HL-60/S4 treated with phorbol 12-myristate 13-acetate at 8.2 ng/mL for 4 days and 3 days (cell line): ENCODE measurements around the gene ZNF474.

Experiments used
- in situ Hi-C: fragments of 300-500 bp; cut with MboI; formaldehyde crosslinking; loops from 2 replicates; pipeline ENCODE4 v1.15.0; 2022; ENCODE audit warnings: low sequenced_read_pairs

Gene ZNF474

DNA sequence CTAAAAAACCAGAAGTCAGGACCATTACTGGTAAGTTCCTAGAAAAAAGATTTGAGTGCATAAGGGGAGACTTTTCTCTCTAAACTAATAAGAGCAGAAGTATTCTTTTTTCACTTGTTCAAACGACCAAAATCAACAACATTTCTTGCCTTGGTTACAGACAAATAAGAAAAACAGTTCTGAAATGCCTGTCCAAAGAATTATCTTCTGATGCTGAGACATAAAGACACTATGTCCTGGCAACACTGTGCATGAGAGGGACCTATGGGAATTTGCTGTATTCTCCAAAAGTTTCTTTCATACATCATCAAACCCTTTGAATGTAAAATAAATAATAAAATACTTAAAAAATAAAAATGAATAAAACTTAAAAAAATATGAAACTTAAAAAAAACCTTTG is 50.4 kb downstream of the ZNF474 start:
- in situ Hi-C loops, result no loop called here

DNA sequence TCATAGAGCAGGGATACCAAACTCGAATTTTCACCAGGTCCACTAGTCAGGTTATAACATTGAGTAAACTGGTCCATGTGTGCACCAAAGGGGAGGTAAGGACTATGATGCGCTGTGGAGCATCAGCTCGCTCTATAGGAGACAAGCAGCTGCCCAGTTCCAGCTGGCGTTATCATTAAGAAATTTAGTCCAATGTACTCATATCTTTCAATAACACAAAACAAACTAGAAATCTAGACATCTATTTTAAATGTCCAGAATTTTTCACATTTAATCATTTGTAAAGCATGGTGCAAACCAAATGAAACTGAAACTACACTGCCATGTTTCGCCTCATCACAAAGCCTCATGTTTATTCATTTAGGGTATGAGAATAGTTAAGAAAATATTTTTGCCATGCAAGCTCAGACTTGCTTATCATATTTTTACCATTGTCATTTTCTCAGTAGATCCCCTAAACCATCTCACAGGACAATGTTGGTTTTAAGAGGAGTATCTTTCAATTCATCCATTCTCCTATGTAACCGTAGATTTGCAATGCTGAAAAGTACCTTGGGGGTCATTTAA is 50.9 kb downstream of the ZNF474 start:
- in situ Hi-C loops, result no loop called here

DNA sequence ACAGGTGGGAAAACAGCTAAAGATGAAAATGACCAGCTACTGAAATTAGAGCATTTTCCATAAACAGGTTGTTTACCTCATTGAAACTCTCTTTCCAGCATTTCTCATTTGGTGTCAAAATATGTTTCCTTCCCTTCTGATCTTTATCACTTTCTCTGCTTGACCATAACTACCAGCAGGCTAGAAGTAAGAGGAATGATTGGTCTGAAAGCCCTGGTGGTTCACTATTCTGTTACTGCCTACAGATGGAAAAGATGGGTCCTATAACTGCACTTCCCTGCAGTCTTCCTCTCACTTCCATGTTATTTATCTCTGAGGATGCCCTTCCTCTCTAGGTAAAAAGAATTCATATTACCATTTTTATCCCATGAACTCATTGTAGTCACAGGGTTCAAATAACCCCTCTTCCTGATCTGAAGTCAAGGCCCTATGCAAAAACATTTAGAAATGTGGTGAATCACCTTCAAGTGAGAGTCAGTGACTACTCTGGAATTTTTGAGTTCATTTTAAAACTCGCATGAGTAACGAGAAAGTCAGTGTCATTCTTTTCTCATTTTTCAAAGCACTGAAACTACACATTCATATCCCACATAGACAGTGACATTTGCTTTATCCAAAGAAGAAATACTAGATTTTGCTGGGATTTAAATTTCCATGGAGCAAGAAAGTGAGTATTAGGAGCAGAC is 51.7 kb downstream of the ZNF474 start:
- in situ Hi-C loops, result no loop called here

DNA sequence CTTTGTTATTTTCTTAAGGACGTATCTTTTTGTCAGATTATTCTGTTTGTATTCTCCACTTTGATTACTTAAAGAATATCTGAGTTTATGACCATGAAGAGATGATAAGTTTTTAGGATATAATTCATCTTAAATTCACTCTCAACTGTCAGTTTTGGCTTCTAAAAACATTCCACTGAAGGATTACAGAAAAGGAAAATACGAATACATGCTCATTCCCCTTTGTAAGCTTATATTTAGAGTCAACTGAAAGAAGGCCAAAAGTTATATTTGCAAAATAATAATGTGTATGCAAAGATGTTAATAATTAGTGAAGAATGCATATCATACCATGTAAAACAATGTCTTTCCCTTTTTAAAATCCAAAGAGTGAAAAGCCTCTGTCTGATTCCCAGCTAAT is 52.5 kb downstream of the ZNF474 start:
- in situ Hi-C loops, result no loop called here

DNA sequence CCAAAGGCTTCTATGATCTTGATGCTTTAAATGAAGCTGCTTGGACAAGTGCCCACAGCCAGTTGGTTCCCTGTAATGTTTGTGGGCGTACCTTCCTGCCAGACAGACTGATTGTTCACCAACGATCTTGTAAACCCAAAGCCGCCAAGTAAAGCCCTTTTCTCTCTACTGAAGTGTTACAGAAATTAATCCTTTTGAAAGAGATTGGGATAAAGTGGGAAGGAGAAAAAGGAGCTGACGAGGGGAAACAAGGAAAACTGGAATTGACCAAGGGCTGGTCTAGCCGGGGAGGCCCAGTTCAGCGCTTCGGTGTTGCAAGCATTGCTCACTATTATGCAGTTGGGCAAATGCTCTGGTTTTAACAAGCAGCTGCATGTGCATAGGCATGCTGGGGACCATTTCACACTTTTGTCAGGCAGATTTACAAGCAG is 53.2 kb downstream of the ZNF474 start:
- in situ Hi-C loops, result no loop called here

DNA sequence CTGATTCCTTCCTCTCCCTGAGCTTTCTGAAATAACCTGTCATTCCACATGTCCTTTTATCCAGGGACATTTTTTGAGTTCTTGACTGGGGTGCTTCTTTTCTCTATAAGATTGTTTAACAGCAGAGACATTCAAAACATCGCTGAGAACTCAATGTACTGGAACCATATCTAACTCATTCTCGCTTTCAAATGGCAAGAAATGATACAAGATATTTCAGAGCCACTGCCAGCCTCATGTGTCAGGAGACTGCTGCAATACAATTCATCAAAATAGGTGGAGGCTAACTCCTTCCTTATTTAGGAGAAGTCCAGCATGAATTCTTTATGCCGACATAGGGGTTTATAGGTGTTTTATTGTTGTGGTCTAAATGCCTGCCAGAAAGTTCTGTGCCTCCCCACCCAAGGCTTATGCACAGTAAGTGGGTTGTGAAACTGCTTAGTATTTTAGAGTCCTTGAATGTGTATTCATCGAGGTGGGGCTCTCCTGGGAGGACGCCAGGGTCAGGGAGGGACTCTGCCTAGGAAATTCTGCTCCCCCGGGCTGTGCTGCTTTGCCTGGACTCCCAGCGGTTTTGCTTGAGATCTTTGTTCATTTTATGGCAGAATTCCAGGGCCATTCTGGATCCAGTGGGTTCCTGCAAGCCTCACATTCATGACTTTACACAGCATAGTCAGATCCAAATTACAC is 53.9 kb downstream of the ZNF474 start:
- in situ Hi-C loops, result no loop called here

DNA sequence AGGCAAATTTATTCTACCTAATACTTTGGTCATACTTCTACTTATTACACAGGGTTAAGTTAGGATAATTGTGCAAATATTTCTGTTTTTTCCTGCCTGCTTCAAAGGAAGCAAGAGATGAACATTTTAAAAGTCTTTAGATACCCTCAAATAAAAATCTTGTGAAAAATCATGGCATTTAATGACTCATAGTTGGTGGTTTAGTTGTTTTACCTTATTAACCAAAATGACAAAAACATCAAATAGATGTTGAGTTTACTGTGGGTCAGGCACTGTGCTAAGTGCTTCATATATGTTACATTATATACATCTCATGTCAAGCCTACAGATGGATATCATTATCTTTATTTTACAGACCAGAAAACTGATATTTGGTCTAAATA is 54.4 kb downstream of the ZNF474 start:
- in situ Hi-C loops, result no loop called here

DNA sequence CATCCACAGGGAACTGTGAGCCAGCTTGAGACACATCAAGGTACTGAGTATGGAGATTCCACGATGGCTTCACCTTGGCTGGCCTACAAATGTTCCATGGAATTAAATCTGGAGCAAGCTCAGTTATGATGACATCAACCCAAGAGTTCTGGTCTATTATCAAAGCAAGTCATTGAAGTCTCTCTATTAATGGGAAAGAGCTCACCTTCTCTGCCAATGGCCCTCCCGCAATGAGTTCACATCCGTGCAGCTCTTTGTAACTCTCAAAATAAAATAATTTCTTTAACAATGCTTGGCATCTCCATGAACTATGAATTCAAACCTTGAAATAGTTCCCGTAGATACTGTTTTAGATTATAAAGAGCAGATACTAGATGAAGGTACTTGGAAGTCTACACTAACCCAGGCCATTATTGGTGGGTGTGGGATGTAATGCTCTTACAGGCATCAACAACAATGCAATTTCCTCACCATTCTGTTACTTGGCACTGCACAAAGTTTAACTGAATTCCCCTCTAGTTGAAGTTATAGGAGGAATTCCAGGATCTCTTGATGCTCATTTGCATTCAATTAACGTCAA is 55.4 kb downstream of the ZNF474 start:
- in situ Hi-C loops, result no loop called here

DNA sequence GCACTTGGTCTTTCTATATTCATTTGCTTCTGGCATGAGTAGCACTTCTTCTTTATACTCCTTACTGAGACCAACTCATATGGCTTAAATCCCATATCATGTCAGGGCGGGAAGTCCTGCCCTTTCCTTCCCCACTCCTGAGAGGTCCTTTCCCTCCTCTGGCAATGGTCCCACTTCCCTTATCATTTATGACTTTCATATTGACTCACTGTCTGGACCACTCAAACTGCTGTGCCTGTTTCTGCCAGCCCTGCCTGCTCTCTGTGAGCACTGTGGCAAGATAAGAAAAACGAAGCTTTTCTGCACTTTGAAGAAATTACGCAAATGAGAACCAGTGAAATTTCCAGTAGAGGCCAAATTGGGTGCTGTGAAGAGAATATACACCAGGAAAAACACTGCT is 58.1 kb downstream of the ZNF474 start:
- in situ Hi-C loops, result no loop called here

DNA sequence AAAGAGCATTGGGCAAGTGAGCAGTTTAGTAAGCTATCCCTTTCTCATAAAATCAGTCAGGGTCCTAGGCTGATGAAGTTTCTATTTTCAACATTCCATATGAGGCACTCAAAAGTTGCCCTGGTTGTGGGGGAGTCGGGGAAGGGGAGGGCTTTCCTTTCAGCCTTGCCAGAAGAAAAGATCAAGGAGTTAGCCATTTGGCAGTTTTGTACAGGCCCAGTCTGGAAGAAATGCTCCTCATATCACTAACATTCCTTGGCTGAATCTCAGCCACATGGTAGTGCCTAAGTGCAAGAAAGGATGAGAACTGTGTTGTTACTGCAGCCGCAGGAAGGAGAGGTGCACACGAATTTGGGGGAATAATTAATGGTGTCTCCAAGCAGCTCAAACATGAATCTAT is 60.8 kb downstream of the ZNF474 start:
- in situ Hi-C loops, result no loop called here

DNA sequence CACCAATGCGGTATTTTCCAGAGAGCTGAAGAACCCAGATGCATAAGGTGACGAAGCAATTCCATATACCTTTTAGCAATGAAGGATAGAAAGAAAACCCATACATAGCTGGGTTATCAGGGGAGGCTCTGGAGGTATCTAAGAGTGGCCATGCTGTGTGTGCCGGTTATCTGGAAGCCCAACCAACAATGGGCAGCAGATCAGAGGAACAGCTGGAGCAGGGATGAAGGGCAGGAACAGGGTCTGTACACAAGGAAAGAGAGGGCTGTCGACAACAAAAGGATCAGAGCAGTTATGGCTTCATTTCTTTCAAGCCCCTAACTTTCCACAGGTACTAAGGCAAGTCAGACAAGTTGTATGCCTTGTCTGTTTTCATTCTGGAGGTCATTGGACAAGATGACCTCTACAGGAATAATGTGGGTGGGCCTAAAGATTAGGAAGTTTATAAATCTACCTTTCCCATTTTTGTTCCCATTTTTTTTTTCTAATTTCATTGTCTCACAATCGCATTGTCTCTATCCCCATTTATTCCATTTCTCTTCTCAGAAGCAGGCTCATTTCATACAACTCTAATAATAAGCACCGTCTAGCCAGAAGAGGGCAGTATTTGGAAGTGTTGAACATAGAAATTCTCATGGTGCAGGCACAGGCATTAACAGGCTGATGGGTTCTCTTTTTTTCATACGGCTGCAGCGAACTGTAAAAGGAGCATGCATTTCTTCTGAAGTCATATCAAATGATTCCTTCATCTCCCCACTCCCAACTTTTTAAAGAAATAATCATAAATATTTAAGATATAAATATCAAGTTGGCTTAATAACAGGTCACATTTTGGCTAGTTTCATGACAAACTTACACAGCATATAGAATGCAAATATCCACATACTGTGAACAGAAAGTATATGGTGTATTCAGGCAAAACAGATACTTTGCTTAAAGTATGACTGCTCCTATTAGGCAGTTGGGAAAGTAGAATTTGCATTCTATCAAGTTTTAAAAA is 63.5 kb downstream of the ZNF474 start:
- in situ Hi-C loops, result no loop called here

DNA sequence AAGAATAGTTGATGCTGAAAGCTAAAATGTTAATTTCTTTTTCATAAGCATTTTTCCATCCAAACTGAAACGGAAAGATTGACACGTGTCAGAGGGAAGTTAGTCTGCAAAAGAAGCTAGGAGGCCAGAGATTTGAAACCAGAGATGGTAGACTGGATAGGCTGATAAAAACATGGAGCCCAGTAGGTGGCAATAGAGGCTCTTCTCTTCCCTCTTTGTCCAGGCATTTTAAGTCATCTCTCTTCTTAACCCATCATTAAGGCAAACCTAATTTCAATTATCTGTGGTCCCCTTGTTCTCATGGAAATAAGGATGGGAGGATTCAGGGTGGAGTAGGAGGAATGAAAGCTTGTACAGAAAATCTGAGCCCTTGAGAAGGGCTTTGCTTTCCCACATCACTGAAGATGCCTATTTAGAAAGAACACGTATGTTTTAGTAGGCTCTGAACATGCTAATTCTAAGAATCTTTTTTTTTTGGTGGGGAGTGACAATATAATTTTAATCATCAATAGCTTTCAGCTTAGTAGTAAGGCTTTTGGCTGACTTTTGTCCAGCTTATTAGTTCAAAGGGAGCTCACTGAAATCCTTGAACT is 66.6 kb downstream of the ZNF474 start:
- in situ Hi-C loops, result no loop called here

DNA sequence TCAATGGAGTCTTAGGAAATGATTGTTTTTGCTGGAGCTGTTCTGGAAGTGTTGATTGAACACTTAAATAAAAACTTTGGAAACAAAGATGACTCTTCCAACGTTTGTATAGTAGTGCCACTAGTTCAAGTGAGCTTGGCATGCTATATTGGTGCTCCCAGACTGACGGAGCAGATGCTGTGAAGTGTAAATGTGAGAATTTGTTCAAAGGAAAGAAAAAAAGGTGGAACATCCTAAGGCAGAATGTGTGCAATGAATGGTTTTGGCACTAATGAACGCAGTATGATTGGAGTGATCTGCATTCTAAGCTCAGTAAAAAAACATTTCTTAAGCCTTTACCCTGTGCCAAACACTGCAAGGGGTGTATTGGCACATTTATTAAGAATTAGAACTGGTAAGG is 69.8 kb downstream of the ZNF474 start:
- in situ Hi-C loops, result no loop called here

DNA sequence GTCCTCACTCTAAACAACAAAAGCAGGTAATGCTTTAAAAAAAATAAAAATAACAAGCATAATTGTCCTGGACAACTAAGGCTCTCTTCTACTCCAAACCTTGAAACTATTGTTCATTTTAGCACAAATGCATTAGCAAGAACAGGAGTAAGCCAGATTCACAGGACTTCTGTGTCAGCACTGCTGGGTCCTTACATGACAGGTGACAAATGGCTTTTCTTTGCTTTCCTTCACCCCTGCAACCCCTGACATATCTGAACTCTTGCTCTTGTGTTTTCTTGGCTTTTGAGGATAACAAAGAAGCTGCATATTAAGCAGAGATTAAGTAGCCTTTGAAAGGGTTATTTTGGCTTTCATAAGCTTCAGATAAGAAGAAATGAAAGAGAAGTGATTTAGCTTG is 71.1 kb downstream of the ZNF474 start:
- in situ Hi-C loops, result no loop called here

DNA sequence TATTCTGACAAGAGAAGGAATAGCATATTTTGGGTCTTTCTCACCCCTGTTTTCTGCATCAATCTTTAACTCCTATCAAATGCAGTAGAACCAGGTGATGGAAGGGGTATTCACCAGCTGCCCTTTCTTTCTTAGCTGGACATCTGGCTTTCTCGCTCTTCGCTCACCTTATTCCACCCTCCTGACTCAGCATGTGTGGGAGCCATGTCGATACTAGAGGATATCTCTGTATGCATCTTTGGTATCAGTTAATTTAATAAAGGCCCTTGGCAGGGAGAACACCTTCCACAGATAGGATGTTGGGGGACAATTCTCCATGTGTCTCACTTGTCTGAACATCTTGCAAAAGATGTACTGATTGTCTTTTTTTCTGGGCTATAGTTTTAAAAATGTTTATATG is 71.5 kb downstream of the ZNF474 start:
- in situ Hi-C loops, result no loop called here

DNA sequence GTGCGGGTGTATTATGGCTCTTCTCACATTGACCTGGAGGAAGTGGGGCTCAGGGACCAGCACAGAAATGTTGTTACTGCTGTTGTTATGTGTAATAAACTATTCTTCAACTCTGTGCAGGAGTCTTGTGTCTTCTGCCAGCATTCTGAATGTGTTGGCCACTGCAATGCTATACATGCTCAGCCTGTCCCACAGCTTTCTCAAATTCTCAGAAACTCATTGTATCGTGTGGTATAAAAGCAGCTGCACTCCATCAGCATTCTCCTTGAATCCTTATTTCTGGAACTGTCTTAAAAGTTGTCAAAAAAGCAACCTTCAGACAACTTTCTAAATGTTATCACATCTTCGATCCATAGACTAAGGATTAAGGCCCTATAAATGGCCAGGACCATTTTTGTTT is 72.0 kb downstream of the ZNF474 start:
- in situ Hi-C loops, result no loop called here

DNA sequence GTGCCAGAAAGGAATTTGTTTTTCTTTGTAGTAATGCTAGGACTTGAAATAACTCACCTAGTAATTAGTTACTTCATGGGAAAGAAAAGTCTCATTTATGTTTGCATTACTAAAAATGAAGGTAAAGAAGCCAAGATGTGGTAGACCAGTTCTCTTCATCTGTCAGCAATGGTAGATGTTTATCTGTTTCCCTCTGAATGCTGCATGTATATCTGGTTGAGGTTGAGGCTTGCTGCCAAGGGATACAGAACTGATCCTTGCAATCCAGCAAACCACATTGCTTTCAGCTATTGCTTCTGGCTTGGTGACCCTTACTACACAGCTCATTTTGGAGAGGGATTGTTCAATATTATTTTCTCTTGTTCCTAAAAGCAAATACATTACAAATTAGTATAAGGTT is 73.6 kb downstream of the ZNF474 start:
- in situ Hi-C loops, result no loop called here
